ENCODE measurements around the gene NAA16. TPM values are rescaled to one million over a fixed set of nuclear protein-coding genes. Genes with fewer than 3 reads are reported as not detected.
A peak's percentile ranks its signal among the peaks of the same experiment; 100 is the strongest.

Gene NAA16
- total RNA-seq, 1 experiment from 2014 or later, result 9.8 TPM

DNA sequence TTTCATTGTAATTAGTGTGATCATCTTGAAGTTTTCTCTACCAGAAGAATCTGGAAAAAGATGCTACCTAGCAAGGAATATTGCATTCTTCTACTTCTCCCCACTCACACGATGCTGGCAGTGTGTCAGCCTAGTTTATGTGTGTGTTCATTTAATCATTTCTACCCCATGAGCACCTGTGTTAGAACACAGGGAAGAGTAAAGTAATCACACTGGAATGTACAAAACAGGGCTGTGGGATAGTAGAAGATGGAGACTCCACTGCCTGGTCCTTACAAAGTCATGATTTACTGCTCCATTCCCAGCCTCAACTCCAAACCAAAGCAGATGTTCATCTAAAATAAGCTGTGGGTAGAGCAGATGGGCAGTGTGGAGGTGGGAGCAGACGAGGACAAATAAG lies 98.5 kb downstream of the NAA16 start:
- BruUV-seq (replicated peaks), result no TSS peak
- ChIA-PET POLR2A (ENCODE audit: unreplicated experiment) (no interaction called here), CTCF (no interaction called here)
- H3K27me3 ChIP-seq (ENCODE audit: low read length), result no peaks in the 10 kb centered on the region
- TF ChIP-seq EZH2phosphoT487 (IDR thresholded peaks at IDR 0.05; ENCODE audit: borderline replicate concordance, low read length) (no peak), EZH2 (IDR thresholded peaks at IDR 0.05; ENCODE audit: low read length, unreplicated experiment) (no peak)
- TF ChIP-seq, protein P1, sequence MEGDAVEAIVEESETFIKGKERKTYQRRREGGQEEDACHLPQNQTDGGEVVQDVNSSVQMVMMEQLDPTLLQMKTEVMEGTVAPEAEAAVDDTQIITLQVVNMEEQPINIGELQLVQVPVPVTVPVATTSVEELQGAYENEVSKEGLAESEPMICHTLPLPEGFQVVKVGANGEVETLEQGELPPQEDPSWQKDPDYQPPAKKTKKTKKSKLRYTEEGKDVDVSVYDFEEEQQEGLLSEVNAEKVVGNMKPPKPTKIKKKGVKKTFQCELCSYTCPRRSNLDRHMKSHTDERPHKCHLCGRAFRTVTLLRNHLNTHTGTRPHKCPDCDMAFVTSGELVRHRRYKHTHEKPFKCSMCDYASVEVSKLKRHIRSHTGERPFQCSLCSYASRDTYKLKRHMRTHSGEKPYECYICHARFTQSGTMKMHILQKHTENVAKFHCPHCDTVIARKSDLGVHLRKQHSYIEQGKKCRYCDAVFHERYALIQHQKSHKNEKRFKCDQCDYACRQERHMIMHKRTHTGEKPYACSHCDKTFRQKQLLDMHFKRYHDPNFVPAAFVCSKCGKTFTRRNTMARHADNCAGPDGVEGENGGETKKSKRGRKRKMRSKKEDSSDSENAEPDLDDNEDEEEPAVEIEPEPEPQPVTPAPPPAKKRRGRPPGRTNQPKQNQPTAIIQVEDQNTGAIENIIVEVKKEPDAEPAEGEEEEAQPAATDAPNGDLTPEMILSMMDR (conservative IDR thresholded peaks at IDR 0.05; ENCODE audit: low read depth, low read length), result no peak
- no peak overlapping the region for H3K4me3 ChIP-seq (ENCODE audit: low read length)
- H3K9me3 ChIP-seq (ENCODE audit: low read length), result no peaks in the 10 kb centered on the region
- H3K27ac ChIP-seq (ENCODE audit: low read length), result no peak overlapping the region
- no peak overlapping the region for H2AFZ ChIP-seq (ENCODE audit: low read length)
- H3K4me1 ChIP-seq (ENCODE audit: insufficient read depth, low read length), result no peaks in the 10 kb centered on the region
- H3K36me3 ChIP-seq (ENCODE audit: low read depth, low read length), result no peaks in the 10 kb centered on the region
- DNase-seq (no peak), ATAC-seq (no peak)
- H3K79me2 ChIP-seq (ENCODE audit: low read length), result no peaks in the 10 kb centered on the region
- H3K9me2 ChIP-seq (replicated peaks; ENCODE audit: low read length), result no peaks in the 10 kb centered on the region
- no peaks in the 10 kb centered on the region for H4K20me1 ChIP-seq (ENCODE audit: low read length)
- H3K4me2 ChIP-seq (ENCODE audit: low read length), result no peak overlapping the region
- no peak overlapping the region for H3K9ac ChIP-seq (ENCODE audit: low read length)
- intact Hi-C loops (cut with micrococcal nuclease), result loop anchor here (10.0 kb wide), 1 partner anchor 705 kb away; no protein-coding TSS in a partner anchor
- no peaks in the 10 kb centered on the region for H3F3A ChIP-seq (ENCODE audit: low read length, unreplicated experiment)

DNA sequence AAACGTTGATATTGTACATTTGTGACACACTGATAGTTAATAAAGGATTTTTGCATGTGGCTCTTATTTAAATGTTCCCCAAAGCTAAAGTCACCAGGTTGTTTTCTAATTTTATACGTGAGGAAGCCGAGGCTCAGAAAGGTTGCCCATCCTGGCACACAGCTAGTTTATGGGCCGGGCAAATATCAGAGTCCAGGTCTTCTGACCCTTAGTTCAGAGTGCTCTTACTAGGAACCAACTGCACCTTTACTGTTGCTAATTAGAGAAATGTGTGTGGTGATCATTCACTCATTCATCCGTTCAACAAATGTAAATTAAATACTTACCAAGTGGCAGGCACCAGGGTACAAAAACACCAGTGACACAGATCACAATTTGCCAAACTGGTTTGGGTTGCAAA lies 100.0 kb downstream of the NAA16 start:
- CTCF ChIA-PET, result interaction anchor here (0.7 to 1.4 kb wide), 2 partner anchors 242 to 320 kb away, joined by 4 to 13 read pairs; no protein-coding TSS in a partner anchor
- BruUV-seq (replicated peaks), result no TSS peak
- Histone ChIP-seq H3K36me3 (ENCODE audit: low read depth, low read length) (no peaks in the 10 kb centered on the region), H3K79me2 (ENCODE audit: low read length) (no peaks in the 10 kb centered on the region), H3K9me2 (replicated peaks; ENCODE audit: low read length) (no peaks in the 10 kb centered on the region), H2AFZ (ENCODE audit: low read length) (no peak overlapping the region), H3K9ac (ENCODE audit: low read length) (no peak overlapping the region), H3K4me1 (ENCODE audit: insufficient read depth, low read length) (no peaks in the 10 kb centered on the region), H4K20me1 (ENCODE audit: low read length) (no peaks in the 10 kb centered on the region), H3K4me3 (ENCODE audit: low read length) (no peak overlapping the region), H3K27me3 (ENCODE audit: low read length) (no peaks in the 10 kb centered on the region), H3F3A (ENCODE audit: low read length, unreplicated experiment) (no peaks in the 10 kb centered on the region), H3K9me3 (ENCODE audit: low read length) (no peaks in the 10 kb centered on the region), H3K4me2 (ENCODE audit: low read length) (no peak overlapping the region), H3K27ac (ENCODE audit: low read length) (no peak overlapping the region)
- ATAC-seq (no peak), DNase-seq (no peak)
- POLR2A ChIA-PET (ENCODE audit: unreplicated experiment), result no interaction called here
- no peak for TF ChIP-seq EZH2phosphoT487 (IDR thresholded peaks at IDR 0.05; ENCODE audit: borderline replicate concordance, low read length)
- TF ChIP-seq, protein P1 (conservative IDR thresholded peaks at IDR 0.05; ENCODE audit: low read depth, low read length), result no peak
- no peak for TF ChIP-seq EZH2 (IDR thresholded peaks at IDR 0.05; ENCODE audit: low read length, unreplicated experiment)
- intact Hi-C loops (cut with micrococcal nuclease), result loop anchor here (1.0 to 10.0 kb wide), 3 partner anchors 237 to 704 kb away; no protein-coding TSS in a partner anchor

DNA sequence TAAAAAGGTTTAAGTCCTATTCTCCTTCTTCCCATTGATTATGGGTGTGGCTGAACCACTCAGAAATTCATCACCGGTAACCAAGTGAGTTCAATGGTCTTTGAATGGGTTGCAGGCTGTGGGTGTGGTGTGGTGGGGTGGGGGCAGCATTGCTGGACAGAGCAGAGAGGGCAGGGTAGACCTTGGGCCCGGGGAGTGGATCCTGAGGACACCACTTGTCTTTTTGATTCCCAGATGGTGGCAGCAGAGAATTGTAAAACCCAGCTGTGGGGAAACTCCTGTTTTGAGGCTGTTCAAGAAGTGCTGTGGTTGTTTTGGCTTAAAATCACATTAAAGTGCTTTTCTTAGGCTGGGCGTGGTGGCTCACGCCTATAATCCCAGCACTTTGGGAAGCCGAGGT lies 100.5 kb downstream of the NAA16 start:
- Histone ChIP-seq H3F3A (ENCODE audit: low read length, unreplicated experiment) (no peaks in the 10 kb centered on the region), H3K9ac (ENCODE audit: low read length) (no peak overlapping the region), H2AFZ (ENCODE audit: low read length) (0 out of 2 replicates have a peak overlapping the region, but pooled peaks have one; percentile 26), H3K4me1 (ENCODE audit: insufficient read depth, low read length) (no peaks in the 10 kb centered on the region), H3K9me3 (ENCODE audit: low read length) (no peaks in the 10 kb centered on the region), H3K79me2 (ENCODE audit: low read length) (no peaks in the 10 kb centered on the region), H3K27me3 (ENCODE audit: low read length) (no peaks in the 10 kb centered on the region), H3K9me2 (replicated peaks; ENCODE audit: low read length) (no peaks in the 10 kb centered on the region), H3K4me2 (ENCODE audit: low read length) (no peak overlapping the region), H3K27ac (ENCODE audit: low read length) (no peak overlapping the region), H3K36me3 (ENCODE audit: low read depth, low read length) (no peaks in the 10 kb centered on the region), H4K20me1 (ENCODE audit: low read length) (no peaks in the 10 kb centered on the region), H3K4me3 (ENCODE audit: low read length) (no peak overlapping the region)
- intact Hi-C loops (cut with micrococcal nuclease), result loop anchor here (1.0 to 10.0 kb wide), 3 partner anchors 237 to 703 kb away; no protein-coding TSS in a partner anchor
- TF ChIP-seq, protein P1 (conservative IDR thresholded peaks at IDR 0.05; ENCODE audit: low read depth, low read length), result peak; percentile 60
- TF ChIP-seq EZH2phosphoT487 (IDR thresholded peaks at IDR 0.05; ENCODE audit: borderline replicate concordance, low read length), result no peak
- TF ChIP-seq EZH2 (IDR thresholded peaks at IDR 0.05; ENCODE audit: low read length, unreplicated experiment), result no peak
- POLR2A ChIA-PET (ENCODE audit: unreplicated experiment), result no interaction called here
- peak; percentile 58 for DNase-seq
- peak; percentile 89 for ATAC-seq
- CTCF ChIA-PET, result interaction anchor here (0.7 to 1.4 kb wide), 2 partner anchors 241 to 319 kb away, joined by 4 to 13 read pairs; no protein-coding TSS in a partner anchor
- no TSS peak for BruUV-seq (replicated peaks)
